ENCODE data around the gene PHAF1. TPM values are rescaled to one million over a fixed set of nuclear protein-coding genes. Genes with fewer than 3 reads are reported as not detected.
A peak's percentile ranks its signal among the peaks of the same experiment; 100 is the strongest.

The PHAF1 gene
- total RNA-seq, 1 experiment from 2014 or later, result 15.7 TPM

DNA sequence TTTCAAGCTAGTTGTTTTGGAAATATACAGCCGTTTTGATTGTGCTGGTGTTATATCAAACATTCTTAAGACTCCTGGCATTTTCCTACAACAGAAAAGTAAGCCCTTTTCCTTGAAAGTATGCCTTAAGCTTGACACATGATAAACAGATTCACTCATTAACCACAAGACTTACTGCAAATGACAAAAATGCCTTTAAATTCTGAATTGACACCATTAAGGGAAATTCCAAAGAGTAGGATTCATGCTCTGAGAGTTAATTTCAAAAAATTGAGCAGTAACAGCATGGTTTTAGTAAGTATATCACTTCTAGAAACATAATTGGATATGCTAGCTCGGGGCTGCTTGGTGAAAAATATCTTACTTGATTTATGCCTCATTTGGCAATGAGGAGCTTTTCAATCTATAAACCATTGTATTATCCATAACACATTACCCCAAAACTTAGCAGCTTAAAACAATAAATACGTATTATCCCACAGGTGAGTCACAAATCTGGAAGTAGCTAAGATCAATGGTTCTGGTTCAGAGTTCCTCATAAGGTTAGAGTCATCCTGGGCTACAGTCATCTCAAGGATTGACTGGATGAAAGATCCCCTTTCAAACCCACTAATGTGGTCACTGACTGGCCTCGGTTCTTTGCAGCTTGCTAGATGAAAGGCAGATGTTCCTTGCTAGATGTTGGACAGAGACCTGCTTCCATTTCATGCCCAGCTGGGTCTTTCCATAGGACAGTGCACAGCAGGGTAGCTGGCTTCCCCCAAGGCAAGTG, 8.2 kb upstream of the PHAF1 start:
- no peaks in the 10 kb centered on the region for H3K27me3 ChIP-seq (ENCODE audit: control insufficient read depth, insufficient read depth, low read length)
- H3K36me3 ChIP-seq (ENCODE audit: control insufficient read depth, insufficient read depth, low read length), result peaks cover 8% of the 10 kb centered on the region; the same call in 1 of the 2 replicates
- H3K4me1 ChIP-seq (ENCODE audit: control insufficient read depth, insufficient read depth, low read length), result no peaks in the 10 kb centered on the region
- H3K9me3 ChIP-seq (ENCODE audit: control insufficient read depth, insufficient read depth, low read depth, low read length), result no peaks in the 10 kb centered on the region
- H3K27ac ChIP-seq (ENCODE audit: low read length), result no peak overlapping the region
- in situ Hi-C loops (cut with HindIII; ENCODE audit: low pct_unique_long_range_greater_than_20kb, low sequenced_read_pairs) (no loop called here), intact Hi-C loops (cut with micrococcal nuclease; ENCODE audit: unreplicated experiment) (loop anchor here (1.0 to 10.0 kb wide), 2 partner anchors 18 to 127 kb away; no protein-coding TSS in a partner anchor)
- no peak overlapping the region for H3K4me3 ChIP-seq (ENCODE audit: low read depth in 2 of 2, low read length in 2 of 2)
- CTCF ChIA-PET, result no interaction called here
- ATAC-seq (no peak), DNase-seq (ENCODE audit: low read depth, low spot score) (no peak)
- BruUV-seq (replicated peaks), result no TSS peak
- POLR2A ChIA-PET, result interaction anchor here (0.6 kb wide), 1 partner anchor 53 kb away, joined by 4 read pairs; no protein-coding TSS in a partner anchor
- no peak for TF ChIP-seq SIN3A (IDR thresholded peaks at IDR 0.05; ENCODE audit: borderline replicate concordance, insufficient read depth, low read depth, low read length)
- TF ChIP-seq, protein P1, sequence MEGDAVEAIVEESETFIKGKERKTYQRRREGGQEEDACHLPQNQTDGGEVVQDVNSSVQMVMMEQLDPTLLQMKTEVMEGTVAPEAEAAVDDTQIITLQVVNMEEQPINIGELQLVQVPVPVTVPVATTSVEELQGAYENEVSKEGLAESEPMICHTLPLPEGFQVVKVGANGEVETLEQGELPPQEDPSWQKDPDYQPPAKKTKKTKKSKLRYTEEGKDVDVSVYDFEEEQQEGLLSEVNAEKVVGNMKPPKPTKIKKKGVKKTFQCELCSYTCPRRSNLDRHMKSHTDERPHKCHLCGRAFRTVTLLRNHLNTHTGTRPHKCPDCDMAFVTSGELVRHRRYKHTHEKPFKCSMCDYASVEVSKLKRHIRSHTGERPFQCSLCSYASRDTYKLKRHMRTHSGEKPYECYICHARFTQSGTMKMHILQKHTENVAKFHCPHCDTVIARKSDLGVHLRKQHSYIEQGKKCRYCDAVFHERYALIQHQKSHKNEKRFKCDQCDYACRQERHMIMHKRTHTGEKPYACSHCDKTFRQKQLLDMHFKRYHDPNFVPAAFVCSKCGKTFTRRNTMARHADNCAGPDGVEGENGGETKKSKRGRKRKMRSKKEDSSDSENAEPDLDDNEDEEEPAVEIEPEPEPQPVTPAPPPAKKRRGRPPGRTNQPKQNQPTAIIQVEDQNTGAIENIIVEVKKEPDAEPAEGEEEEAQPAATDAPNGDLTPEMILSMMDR (IDR thresholded peaks at IDR 0.05), result peak; percentile 5; the same call in 1 of the 2 replicates

DNA sequence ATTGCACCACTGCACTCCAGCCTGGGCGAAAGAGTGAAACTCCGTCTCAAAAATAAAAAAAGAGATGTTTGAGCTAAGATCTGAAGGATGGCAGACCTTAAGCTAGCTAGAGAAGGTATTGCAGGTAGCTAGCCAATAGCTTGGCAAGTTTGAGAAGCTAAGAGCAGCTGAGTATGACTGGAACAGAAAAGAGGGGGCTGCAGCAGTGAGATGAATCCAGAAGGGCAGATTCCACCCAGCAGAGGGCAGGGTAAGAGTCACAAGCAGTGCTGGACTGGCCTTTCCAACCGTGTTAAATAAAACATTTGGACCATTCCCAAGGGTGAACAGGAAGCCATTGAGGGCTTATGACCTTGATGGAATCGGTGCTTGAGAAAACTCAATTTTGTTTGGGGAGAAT, 5.7 kb upstream of the PHAF1 start:
- Histone ChIP-seq H3K4me3 (ENCODE audit: low read depth in 2 of 2, low read length in 2 of 2) (no peak overlapping the region), H3K9me3 (ENCODE audit: control insufficient read depth, insufficient read depth, low read depth, low read length) (no peaks in the 10 kb centered on the region), H3K27ac (ENCODE audit: low read length) (no peak overlapping the region), H3K4me1 (ENCODE audit: control insufficient read depth, insufficient read depth, low read length) (no peaks in the 10 kb centered on the region), H3K27me3 (ENCODE audit: control insufficient read depth, insufficient read depth, low read length) (no peaks in the 10 kb centered on the region), H3K36me3 (ENCODE audit: control insufficient read depth, insufficient read depth, low read length) (peaks cover 5% of the 10 kb centered on the region; the same call in 1 of the 2 replicates)
- intact Hi-C loops (cut with micrococcal nuclease; ENCODE audit: unreplicated experiment) (loop anchor here (10.0 kb wide), 1 partner anchor 129 kb away; no protein-coding TSS in a partner anchor), in situ Hi-C loops (cut with HindIII; ENCODE audit: low pct_unique_long_range_greater_than_20kb, low sequenced_read_pairs) (no loop called here)
- no TSS peak for BruUV-seq (replicated peaks)
- ATAC-seq (peak; percentile 79; the same call in 1 of the 2 replicates), DNase-seq (ENCODE audit: low read depth, low spot score) (no peak)
- CTCF ChIA-PET, result interaction anchor here (0.5 kb wide), 1 partner anchor 366 kb away, joined by 4 read pairs; no protein-coding TSS in a partner anchor
- POLR2A ChIA-PET, result interaction anchor here (0.6 to 1.4 kb wide), 2 partner anchors 13 to 66 kb away, joined by 4 to 7 read pairs; no protein-coding TSS in a partner anchor
- TF ChIP-seq SIN3A (IDR thresholded peaks at IDR 0.05; ENCODE audit: borderline replicate concordance, insufficient read depth, low read depth, low read length) (no peak), TCF7L2 (IDR thresholded peaks at IDR 0.05; ENCODE audit: low read depth, low read length) (no peak), POLR2AphosphoS5 (IDR thresholded peaks at IDR 0.05; ENCODE audit: low read depth, low read length) (no peak)
- TF ChIP-seq, protein P2, sequence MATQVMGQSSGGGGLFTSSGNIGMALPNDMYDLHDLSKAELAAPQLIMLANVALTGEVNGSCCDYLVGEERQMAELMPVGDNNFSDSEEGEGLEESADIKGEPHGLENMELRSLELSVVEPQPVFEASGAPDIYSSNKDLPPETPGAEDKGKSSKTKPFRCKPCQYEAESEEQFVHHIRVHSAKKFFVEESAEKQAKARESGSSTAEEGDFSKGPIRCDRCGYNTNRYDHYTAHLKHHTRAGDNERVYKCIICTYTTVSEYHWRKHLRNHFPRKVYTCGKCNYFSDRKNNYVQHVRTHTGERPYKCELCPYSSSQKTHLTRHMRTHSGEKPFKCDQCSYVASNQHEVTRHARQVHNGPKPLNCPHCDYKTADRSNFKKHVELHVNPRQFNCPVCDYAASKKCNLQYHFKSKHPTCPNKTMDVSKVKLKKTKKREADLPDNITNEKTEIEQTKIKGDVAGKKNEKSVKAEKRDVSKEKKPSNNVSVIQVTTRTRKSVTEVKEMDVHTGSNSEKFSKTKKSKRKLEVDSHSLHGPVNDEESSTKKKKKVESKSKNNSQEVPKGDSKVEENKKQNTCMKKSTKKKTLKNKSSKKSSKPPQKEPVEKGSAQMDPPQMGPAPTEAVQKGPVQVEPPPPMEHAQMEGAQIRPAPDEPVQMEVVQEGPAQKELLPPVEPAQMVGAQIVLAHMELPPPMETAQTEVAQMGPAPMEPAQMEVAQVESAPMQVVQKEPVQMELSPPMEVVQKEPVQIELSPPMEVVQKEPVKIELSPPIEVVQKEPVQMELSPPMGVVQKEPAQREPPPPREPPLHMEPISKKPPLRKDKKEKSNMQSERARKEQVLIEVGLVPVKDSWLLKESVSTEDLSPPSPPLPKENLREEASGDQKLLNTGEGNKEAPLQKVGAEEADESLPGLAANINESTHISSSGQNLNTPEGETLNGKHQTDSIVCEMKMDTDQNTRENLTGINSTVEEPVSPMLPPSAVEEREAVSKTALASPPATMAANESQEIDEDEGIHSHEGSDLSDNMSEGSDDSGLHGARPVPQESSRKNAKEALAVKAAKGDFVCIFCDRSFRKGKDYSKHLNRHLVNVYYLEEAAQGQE (IDR thresholded peaks at IDR 0.05; ENCODE audit: insufficient read depth in 1 of 2, low read depth in 2 of 2, low read length in 1 of 2), result no peak
- TF ChIP-seq, protein P1 (IDR thresholded peaks at IDR 0.05), result peak; percentile 66; the same call in 1 of the 2 replicates

Measured in Panc1 (cell line).